Measurements from ENCODE around the gene SPHK2. TPM values are rescaled to one million over a fixed set of nuclear protein-coding genes. Genes with fewer than 3 reads are reported as not detected.
A peak's percentile ranks its signal among the peaks of the same experiment; 100 is the strongest.
"Not testable (repeated sequence)": the region's sequence is repeated elsewhere in the genome, so short reads cannot be mapped to it uniquely, and the experiment has no call there.

The SPHK2 gene, protein sequence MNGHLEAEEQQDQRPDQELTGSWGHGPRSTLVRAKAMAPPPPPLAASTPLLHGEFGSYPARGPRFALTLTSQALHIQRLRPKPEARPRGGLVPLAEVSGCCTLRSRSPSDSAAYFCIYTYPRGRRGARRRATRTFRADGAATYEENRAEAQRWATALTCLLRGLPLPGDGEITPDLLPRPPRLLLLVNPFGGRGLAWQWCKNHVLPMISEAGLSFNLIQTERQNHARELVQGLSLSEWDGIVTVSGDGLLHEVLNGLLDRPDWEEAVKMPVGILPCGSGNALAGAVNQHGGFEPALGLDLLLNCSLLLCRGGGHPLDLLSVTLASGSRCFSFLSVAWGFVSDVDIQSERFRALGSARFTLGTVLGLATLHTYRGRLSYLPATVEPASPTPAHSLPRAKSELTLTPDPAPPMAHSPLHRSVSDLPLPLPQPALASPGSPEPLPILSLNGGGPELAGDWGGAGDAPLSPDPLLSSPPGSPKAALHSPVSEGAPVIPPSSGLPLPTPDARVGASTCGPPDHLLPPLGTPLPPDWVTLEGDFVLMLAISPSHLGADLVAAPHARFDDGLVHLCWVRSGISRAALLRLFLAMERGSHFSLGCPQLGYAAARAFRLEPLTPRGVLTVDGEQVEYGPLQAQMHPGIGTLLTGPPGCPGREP
- 6.9 TPM for total RNA-seq

GRCh38 chr19:48618916-48619691 is at the start of gene SPHK2, which contains the start of gene RPL18:
Gene SPHK2 (plus strand): TSS chr19:48619506. CDS start chr19:48620515, 1,009 bp downstream.
Gene RPL18 (minus strand): TSS chr19:48619178. CDS start chr19:48619143, 35 bp downstream.
- peak; percentile 10 for FAIRE-seq
- peak; percentile 97 to 99 for DNase-seq (ENCODE audit: low spot score in 2 of 2)

DNA sequence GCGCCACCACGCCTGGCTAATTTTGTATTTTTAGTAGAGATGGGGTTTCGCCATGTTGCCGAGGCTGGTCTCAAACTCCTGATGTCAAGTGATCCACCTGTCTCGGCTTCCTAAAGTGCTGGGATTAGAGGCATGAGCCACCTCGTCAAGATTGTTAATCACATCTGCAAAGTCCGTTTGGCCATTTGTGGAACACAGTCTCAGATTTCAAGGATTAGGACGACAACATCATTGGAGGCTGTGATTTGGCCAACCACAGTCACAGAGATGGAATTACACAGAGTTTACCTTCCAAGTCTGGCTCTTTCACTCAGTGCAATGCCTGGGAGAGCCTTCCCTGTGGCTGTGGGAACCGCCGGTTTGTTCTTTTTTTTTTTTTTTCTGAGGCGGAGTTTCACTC is 49.5 kb upstream of the SPHK2 start:
- DNase-seq (ENCODE audit: low spot score in 2 of 2) = no peak
- no peak for FAIRE-seq

DNA sequence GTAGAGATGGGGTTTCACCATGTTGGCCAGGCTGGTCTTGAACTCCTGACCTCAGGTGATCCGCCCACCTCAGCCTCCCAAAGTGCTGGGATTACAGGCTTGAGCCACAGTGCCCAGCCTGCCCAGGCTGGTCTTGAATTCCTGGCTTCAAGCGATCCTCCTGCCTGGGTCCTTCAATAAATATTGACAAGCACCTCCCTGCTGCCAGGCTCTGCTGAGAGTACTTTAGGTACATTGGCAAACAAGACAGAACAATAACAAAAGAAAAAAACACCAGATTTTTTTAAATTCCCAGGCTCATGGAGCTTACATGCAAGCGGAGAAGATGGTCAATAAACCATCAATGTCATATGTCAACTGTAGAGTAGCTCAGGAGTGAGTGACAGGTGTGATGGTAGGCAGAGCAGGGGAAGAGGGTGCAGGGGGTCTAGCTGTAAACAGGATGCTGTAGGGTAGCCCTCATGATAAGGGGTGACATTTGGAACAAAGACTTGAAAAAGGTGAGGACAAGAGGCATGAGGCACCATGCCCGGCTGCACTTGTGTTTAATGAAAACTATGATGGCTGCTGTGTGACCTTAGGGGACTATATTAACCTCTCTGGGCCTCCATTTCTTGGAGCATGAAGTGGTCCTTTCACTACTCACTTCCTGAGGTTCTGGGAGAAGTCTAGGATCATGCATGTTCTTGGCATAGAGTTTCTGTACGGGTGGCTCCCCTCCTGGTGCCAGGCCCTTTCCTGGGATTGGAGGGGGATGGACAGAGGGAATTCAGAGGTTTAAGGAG is 47.7 kb upstream of the SPHK2 start:
- FAIRE-seq (no peak), DNase-seq (ENCODE audit: low spot score in 2 of 2) (no peak)

DNA sequence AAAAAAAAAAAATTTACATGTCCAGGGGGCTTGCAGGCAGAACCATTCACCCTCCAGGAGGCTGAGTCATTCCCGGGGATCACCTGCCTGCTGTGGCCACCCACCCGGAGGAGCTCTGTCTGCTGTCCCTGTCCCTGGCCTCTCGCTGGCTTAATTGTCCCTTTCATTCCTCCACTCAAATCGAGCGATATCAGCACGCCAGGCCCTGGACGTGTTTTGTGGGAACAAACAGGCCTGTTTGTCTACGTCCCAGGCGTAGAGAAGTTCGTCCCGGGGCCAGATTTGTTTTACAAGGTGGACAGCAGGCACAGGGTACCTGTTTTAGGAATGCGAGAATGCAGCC is 46.2 kb upstream of the SPHK2 start:
- FAIRE-seq = no peak
- DNase-seq (ENCODE audit: low spot score in 2 of 2) = no peak

- FAIRE-seq (no peak), DNase-seq (ENCODE audit: low spot score in 2 of 2) (no peak)
Observed at GRCh38 chr19:48575931-48576622, 43.2 kb upstream of the SPHK2 start.

DNA sequence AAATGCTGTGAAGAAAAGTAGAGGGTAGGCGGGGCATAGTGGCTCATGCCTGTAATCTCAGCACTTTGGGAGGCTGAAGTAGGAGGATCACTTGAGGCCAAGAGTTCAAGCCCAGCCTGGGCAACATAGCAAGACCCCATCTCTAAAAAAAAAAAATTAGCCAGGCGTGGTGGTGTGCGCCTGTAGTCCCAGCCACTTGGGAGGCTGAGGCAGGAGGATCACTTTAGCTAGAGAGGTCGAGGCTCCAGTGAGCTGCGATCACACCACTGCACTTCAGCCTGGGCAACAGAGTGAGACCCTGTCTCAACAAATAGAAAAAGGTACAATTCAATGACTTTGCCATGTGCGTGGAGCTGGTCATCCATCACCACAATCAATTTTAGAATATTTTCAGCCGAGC is 41.4 kb upstream of the SPHK2 start:
- DNase-seq (ENCODE audit: low spot score in 2 of 2); FAIRE-seq: not testable (repeated sequence)

DNA sequence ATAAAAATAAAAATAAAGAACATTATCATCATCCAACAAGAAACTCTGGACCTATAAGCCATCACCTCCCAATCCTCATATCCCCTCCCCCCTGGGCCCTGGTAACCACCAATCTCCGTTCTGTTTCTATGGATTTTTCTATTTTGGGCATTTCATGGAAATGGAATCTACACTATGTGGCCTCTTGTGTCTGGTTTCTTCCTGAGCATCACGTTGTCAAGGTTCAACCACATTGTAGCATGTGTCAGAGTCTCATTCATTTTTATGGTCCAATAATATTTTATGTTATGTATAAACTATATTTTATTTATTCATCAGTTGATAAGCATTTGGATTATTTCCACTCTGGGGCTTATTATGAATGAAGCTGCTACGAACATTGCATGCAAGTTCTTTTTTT is 40.4 kb upstream of the SPHK2 start:
- no peak for DNase-seq (ENCODE audit: low spot score in 2 of 2)

DNA sequence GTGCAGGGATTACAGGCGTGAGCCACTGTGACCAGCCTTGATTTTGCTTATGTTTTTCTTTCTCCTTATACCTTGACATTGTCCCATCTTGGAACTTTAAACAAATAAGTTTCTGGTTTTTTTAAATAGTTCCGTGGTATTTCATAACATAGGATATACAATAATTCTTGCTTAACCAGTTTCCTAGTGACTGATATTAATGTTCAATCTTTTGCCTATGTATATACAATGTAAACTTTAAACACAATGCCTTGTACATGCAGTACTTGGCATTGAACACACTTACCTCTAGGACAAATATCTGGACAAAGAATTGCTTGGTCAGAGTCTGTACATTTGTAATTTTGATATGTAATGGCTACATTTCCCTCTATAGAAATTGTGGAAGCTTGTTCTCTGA is 37.1 kb upstream of the SPHK2 start:
- FAIRE-seq (no peak), DNase-seq (ENCODE audit: low spot score in 2 of 2) (no peak)

More for the DNA sequence above, 40.4 kb upstream of the SPHK2 start:
- no peak for FAIRE-seq

GRCh38 chr19:48587387-48587786 is 31.9 kb upstream of the SPHK2 start:
- no peak for DNase-seq (ENCODE audit: low spot score in 2 of 2)
- FAIRE-seq = no peak

- DNase-seq (ENCODE audit: low spot score in 2 of 2) = peak in 1 of 2 donors; percentile 85
- no peak for FAIRE-seq
Observed at GRCh38 chr19:48588670-48589401, 30.5 kb upstream of the SPHK2 start.

GRCh38 chr19:48591021-48591420 is 28.3 kb upstream of the SPHK2 start:
- FAIRE-seq = no peak
- DNase-seq (ENCODE audit: low spot score in 2 of 2) = no peak

GRCh38 chr19:48595171-48595570 is 24.1 kb upstream of the SPHK2 start:
- FAIRE-seq (no peak), DNase-seq (ENCODE audit: low spot score in 2 of 2) (no peak)

GRCh38 chr19:48595833-48596232 is 23.5 kb upstream of the SPHK2 start:
- no peak for DNase-seq (ENCODE audit: low spot score in 2 of 2)
- no peak for FAIRE-seq

DNA sequence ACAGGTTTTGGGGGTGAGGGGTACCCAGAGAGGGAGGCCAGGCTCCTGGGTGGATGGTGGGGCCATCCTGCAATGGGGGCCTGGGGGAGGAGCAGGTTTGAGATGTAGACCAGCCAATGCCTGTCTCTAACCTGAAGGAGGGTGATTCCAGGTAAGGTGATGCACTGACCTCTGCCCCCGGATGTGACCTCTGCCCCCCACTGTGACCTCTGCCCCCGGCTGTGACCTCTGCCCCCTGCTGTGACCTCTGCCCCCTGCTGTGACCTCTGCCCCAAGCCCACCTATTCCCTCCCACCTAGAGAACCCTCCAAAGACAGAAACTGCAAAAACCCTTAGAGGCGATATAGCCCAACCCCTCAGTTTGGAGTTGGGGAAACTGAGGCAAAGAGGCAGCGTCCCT is 23.1 kb upstream of the SPHK2 start:
- FAIRE-seq (no peak), DNase-seq (ENCODE audit: low spot score in 2 of 2) (peak in 1 of 2 donors; percentile 10)

DNA sequence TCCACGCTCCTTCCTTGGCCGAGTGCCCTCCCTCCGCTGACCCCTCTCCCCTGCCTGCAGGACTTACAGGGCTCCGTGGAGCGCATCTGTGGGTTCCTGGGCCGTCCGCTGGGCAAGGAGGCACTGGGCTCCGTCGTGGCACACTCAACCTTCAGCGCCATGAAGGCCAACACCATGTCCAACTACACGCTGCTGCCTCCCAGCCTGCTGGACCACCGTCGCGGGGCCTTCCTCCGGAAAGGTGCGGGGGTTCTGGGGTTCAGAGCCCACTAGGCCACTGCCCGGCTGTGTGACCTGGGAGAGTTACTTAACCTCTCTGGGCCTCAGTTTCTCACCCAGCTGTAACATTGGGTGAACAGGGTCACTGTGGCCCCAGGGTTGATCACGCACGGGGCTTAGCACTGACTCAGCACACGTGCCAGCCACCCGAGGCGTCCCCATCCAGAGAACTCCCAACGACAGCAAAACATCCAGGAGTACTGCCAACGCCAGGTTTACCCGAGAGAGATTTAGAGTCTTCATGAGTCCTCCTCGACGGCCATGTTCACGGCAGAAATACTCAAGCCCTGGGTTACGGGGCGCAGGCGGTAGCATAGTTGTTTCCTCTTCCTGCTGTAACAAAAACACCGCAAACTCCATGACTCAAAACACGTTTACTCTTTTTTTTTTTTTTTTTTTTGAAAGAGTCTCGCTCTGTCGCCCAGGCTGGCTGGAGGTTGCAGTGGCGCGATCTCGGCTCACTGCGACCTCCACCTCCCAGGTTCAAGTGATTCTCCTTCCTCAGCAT is 22.4 kb upstream of the SPHK2 start:
- FAIRE-seq = no peak
- DNase-seq (ENCODE audit: low spot score in 2 of 2) = peak in 1 of 2 donors; percentile 11

- DNase-seq (ENCODE audit: low spot score in 2 of 2) = no peak
- no peak for FAIRE-seq
Observed at GRCh38 chr19:48598996-48599700, 20.2 kb upstream of the SPHK2 start.

DNA sequence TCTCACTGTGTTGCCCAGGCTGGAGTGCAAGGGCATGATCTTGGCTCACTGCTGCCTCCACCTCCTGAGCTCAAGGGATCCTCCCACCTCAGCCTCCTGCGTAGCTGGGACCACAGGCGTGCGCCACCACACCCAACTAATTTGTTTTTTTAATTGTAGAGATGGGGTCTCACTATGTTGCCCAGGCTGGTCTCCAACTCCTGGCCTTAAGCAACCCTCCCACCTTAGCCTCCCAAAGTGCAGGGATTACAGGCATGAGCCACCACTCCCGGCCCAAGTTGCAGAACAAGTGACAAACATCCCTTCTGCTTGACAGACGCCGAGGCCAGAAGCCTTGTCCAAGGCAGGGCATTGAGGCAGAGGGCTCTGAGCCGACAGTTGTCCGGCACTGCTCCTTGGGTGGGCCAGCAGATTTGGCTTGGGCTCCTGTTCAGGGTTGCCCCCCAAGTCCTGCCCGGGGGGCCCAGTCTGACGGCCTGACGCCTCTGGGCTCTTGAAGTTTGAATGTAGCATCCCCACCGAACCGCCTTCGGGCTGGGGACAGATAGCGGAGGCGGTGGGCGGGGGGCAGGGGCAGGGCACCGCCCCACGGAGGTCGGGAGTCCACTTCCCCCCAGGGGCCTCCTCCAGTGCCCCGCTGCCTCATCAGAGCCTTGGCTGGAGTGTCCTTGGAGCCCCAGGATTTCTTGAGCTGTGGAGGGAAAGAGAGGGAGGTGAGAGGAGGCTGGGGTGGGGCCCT is 18.5 kb upstream of the SPHK2 start:
- DNase-seq (ENCODE audit: low spot score in 2 of 2) (no peak), FAIRE-seq (no peak)

Measured in frontal cortex (tissue), 4 donors.